ENCODE data around the gene GPR176. TPM values are rescaled to one million over a fixed set of nuclear protein-coding genes. Genes with fewer than 3 reads are reported as not detected.

GPR176 gene
- polyA plus RNA-seq, 1 of the 3 experiments (the other 2 are of a cell fraction) = 21.9 TPM

GRCh38 chr15:39789736-39790135 is 130.3 kb downstream of the GPR176 start (continued):
- TF ChIP-seq FOXJ3 (CRISPR knock-in tag; IDR thresholded peaks at IDR 0.05) (no peak), MXI1 (IDR thresholded peaks at IDR 0.05; ENCODE audit: low read depth, low read length) (no peak), TAF1 (IDR thresholded peaks at IDR 0.05; ENCODE audit: borderline replicate concordance, low read depth, low read length) (no peak), TCF12 (IDR thresholded peaks at IDR 0.05) (no peak), FOSL2 (IDR thresholded peaks at IDR 0.05; ENCODE audit: borderline replicate concordance, low read depth) (no peak), TEAD4 (IDR thresholded peaks at IDR 0.05; ENCODE audit: borderline replicate concordance, insufficient read depth) (no peak), SIN3A (IDR thresholded peaks at IDR 0.05; ENCODE audit: borderline replicate concordance, low read depth, low read length) (no peak), GATA2 (CRISPR knock-in tag; IDR thresholded peaks at IDR 0.05) (no peak), YY1 (IDR thresholded peaks at IDR 0.05; ENCODE audit: low read depth) (no peak), EP300 (IDR thresholded peaks at IDR 0.05; ENCODE audit: borderline replicate concordance in 1 of 2, low read depth in 1 of 2, low read length in 1 of 2) (no peak), NRF1 (IDR thresholded peaks at IDR 0.05; ENCODE audit: low read depth, low read length) (no peak), RFX5 (IDR thresholded peaks at IDR 0.05; ENCODE audit: low read length) (no peak)

GRCh38 chr15:39788800-39789565 is 131.1 kb downstream of the GPR176 start:
- no peaks in the 10 kb centered on the region for H3K9me2 ChIP-seq
- no peak for DNase-seq
- TF ChIP-seq FOSL2 (IDR thresholded peaks at IDR 0.05; ENCODE audit: borderline replicate concordance, low read depth) = 0 out of 2 replicates have a peak, but pooled peaks have one; percentile 1
- no peak for TF ChIP-seq TEAD4 (IDR thresholded peaks at IDR 0.05; ENCODE audit: borderline replicate concordance, insufficient read depth)
- TF ChIP-seq USF1 (IDR thresholded peaks at IDR 0.05; ENCODE audit: borderline replicate concordance, low read depth) = no peak
- TF ChIP-seq PBX3 (IDR thresholded peaks at IDR 0.05) = 0 out of 2 replicates have a peak, but pooled peaks have one; percentile 7
- no peak for TF ChIP-seq USF2 (IDR thresholded peaks at IDR 0.05; ENCODE audit: borderline replicate concordance, low read depth, low read length)
- TF ChIP-seq NFIC (IDR thresholded peaks at IDR 0.05; ENCODE audit: borderline replicate concordance) = no peak
- TF ChIP-seq TCF12 (IDR thresholded peaks at IDR 0.05) = peak; percentile 15; the same call in 1 of the 2 replicates
- TF ChIP-seq RAD21 (IDR thresholded peaks at IDR 0.05; ENCODE audit: low read length) = no peak
- WGBS (ENCODE audit: low lambda C conversion rate) = 56% methylated on average over 3 of the region's 3 CpGs
- POLR2A ChIA-PET = interaction anchor here (1.6 kb wide), 1 partner anchor 145 kb away, joined by 4 read pairs; the partner anchor contains the start of gene EIF2AK4
- peak overlapping the region; percentile 8; the same call in 1 of the 2 replicates for H3K4me2 ChIP-seq
- H3K27ac ChIP-seq (ENCODE audit: low read depth in 2 of 2, low read length in 1 of 2) = peak overlapping the region in 1 of 2 experiments; percentile 62; a peak in 3 of 4 replicates
- no peak overlapping the region for H3K4me3 ChIP-seq (ENCODE audit: low read depth in 2 of 2, low read length in 1 of 2)
- H3F3A ChIP-seq (replicated peaks; ENCODE audit: insufficient read depth) = peaks cover 51% of the 10 kb centered on the region
- CTCF ChIA-PET = interaction anchor here (0.8 to 3.1 kb wide), 10 partner anchors 10 to 486 kb away, joined by 3 to 21 read pairs (median 3); no protein-coding TSS in a partner anchor
- peaks cover 13% of the 10 kb centered on the region for H3K79me2 ChIP-seq (ENCODE audit: insufficient read depth)
- H2AFZ ChIP-seq (ENCODE audit: low read depth) = 0 out of 2 replicates have a peak overlapping the region, but pooled peaks have one; percentile 4
- peaks cover 16 to 27% of the 10 kb centered on the region in 2 experiments; a peak in 3 of 4 replicates for H3K4me1 ChIP-seq (ENCODE audit: control insufficient read depth in 1 of 2, insufficient read depth in 2 of 2, low read depth in 1 of 2, low read length in 1 of 2)
- no peaks in the 10 kb centered on the region for H3K27me3 ChIP-seq (ENCODE audit: insufficient read depth)
- no peaks in the 10 kb centered on the region for H3K9me3 ChIP-seq
- H3K9ac ChIP-seq = 0 out of 2 replicates have a peak overlapping the region, but pooled peaks have one; percentile 3
- no peaks in the 10 kb centered on the region for H4K20me1 ChIP-seq (ENCODE audit: insufficient read depth)
- no peaks in the 10 kb centered on the region for H3K36me3 ChIP-seq (replicated peaks in 1 of 2; ENCODE audit: control insufficient read depth in 1 of 2, insufficient read depth in 2 of 2, low read length in 1 of 2)

Data from SK-N-SH (cell line).